Measurements from ENCODE around the gene CNFN. TPM values are rescaled to one million over a fixed set of nuclear protein-coding genes. Genes with fewer than 3 reads are reported as not detected.

Gene CNFN
- polyA plus RNA-seq (2011; rRNA removed) (5.1 and 11.9 TPM in 2 replicates), polyA plus RNA-seq (2017; fragmentation: RNase III; extraction: RNeasy Plus Mini Kit Qiagen cat#74134 plus additional on column Dnase treatment) (33.2 to 44.6 TPM (median 33.6 TPM) in 3 replicates), polyA minus RNA-seq (2011; rRNA and poly(A)+ RNA removed) (1.4 and 5.2 TPM in 2 replicates)
- 39.9 and 41.0 TPM in 2 replicates for polyA plus RNA-seq (2012; cell fraction: cytosol; rRNA removed)
- 23.1 and 33.3 TPM in 2 replicates for polyA plus RNA-seq (2012; cell fraction: nucleus; rRNA removed)

GRCh38 chr19:42389899-42390298 is at the start of gene CNFN:
CNFN (minus strand) TSS chr19:42390297; CDS start chr19:42389037, 1,260 bp downstream.
- DNase-seq (ENCODE audit: low read depth in 1 of 2, low spot score in 1 of 2) (no peak), FAIRE-seq (no peak), ATAC-seq (no peak)
- ChIA-PET POLR2A (no interaction called here), CTCF (interaction anchor here (0.9 to 14.1 kb wide), 4 partner anchors 9 to 155 kb away, joined by 3 to 288 read pairs (median 4); no protein-coding TSS in a partner anchor)
- WGBS (ENCODE audit: missing lambda C conversion rate) = 66% methylated on average over 12 of the region's 12 CpGs
- Histone ChIP-seq H3K4me3 (no peak within 1 kb of the TSS), H3K4me2 (no peak within 1 kb of the TSS), H3K4me1 (peaks cover 9% of the 10 kb centered on the region; the same call in 2 of the 3 replicates), H3K9me3 (no peaks in the 10 kb centered on the region), H3K27ac (no peak within 1 kb of the TSS)
- no peak for TF ChIP-seq BHLHE40 (IDR thresholded peaks at IDR 0.05; ENCODE audit: low read depth, low read length)
- no peak for TF ChIP-seq FOXS1 (CRISPR knock-in tag; IDR thresholded peaks at IDR 0.05)
- TF ChIP-seq ESRRA (IDR thresholded peaks at IDR 0.05; ENCODE audit: borderline replicate concordance, low read length) = no peak
- TF ChIP-seq, protein P1, sequence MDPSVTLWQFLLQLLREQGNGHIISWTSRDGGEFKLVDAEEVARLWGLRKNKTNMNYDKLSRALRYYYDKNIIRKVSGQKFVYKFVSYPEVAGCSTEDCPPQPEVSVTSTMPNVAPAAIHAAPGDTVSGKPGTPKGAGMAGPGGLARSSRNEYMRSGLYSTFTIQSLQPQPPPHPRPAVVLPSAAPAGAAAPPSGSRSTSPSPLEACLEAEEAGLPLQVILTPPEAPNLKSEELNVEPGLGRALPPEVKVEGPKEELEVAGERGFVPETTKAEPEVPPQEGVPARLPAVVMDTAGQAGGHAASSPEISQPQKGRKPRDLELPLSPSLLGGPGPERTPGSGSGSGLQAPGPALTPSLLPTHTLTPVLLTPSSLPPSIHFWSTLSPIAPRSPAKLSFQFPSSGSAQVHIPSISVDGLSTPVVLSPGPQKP (IDR thresholded peaks at IDR 0.05; ENCODE audit: low read depth, low read length) = no peak
- no peak for TF ChIP-seq POLR2A (IDR thresholded peaks at IDR 0.05; ENCODE audit: low read length)
- TF ChIP-seq, protein P2, sequence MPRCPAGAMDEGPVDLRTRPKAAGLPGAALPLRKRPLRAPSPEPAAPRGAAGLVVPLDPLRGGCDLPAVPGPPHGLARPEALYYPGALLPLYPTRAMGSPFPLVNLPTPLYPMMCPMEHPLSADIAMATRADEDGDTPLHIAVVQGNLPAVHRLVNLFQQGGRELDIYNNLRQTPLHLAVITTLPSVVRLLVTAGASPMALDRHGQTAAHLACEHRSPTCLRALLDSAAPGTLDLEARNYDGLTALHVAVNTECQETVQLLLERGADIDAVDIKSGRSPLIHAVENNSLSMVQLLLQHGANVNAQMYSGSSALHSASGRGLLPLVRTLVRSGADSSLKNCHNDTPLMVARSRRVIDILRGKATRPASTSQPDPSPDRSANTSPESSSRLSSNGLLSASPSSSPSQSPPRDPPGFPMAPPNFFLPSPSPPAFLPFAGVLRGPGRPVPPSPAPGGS (IDR thresholded peaks at IDR 0.05) = no peak
- no peak for TF ChIP-seq HOXB5 (CRISPR knock-in tag; IDR thresholded peaks at IDR 0.05)
- no peak for TF ChIP-seq SMC3 (IDR thresholded peaks at IDR 0.05)
- no peak for TF ChIP-seq REST (IDR thresholded peaks at IDR 0.05)
- no peak for TF ChIP-seq HOXA7 (CRISPR knock-in tag; IDR thresholded peaks at IDR 0.05)

- CTCF ChIA-PET = interaction anchor here (0.8 to 7.0 kb wide), 10 partner anchors 11 to 328 kb away, joined by 3 to 126 read pairs (median 8); no protein-coding TSS in a partner anchor
- no peak for DNase-seq (ENCODE audit: low read depth in 1 of 2, low spot score in 1 of 2)
- H3K4me3 ChIP-seq = no peak overlapping the region
- peaks cover 28% of the 10 kb centered on the region for H3K4me1 ChIP-seq
- no peak overlapping the region for H3K4me2 ChIP-seq
- H3K9me3 ChIP-seq = no peaks in the 10 kb centered on the region
- POLR2A ChIA-PET = no interaction called here
- ATAC-seq = no peak
- 60% methylated on average over 3 of the region's 3 CpGs for WGBS (ENCODE audit: missing lambda C conversion rate)
- no peak for TF ChIP-seq MAFK (IDR thresholded peaks at IDR 0.05; ENCODE audit: partially characterized antibody)
- TF ChIP-seq CEBPB (IDR thresholded peaks at IDR 0.05) = peak in 1 of 2 experiments; percentile 46; a peak in 3 of 4 replicates
- no peak for FAIRE-seq
- H3K27ac ChIP-seq = no peak overlapping the region
These were observed 45.9 kb upstream of the CNFN start for GRCh38 chr19:42436006-42436405.

- ChIA-PET CTCF (interaction anchor here (0.6 to 7.0 kb wide), 15 partner anchors 11 to 303 kb away, joined by 3 to 126 read pairs (median 7); partner anchors contain the start of gene POU2F2), POLR2A (no interaction called here)
- H3K4me2 ChIP-seq = no peak overlapping the region
- no peak for FAIRE-seq
- ATAC-seq = no peak
- 90% methylated on average over 6 of the region's 6 CpGs for WGBS (ENCODE audit: missing lambda C conversion rate)
- no peak for TF ChIP-seq RCOR1 (IDR thresholded peaks at IDR 0.05; ENCODE audit: low read depth, low read length)
- TF ChIP-seq HDAC2 (IDR thresholded peaks at IDR 0.05) = no peak
- TF ChIP-seq TFCP2L1 (CRISPR knock-in tag; IDR thresholded peaks at IDR 0.05) = no peak
- TF ChIP-seq MYC (IDR thresholded peaks at IDR 0.05; ENCODE audit: borderline replicate concordance, low read length) = no peak
- TF ChIP-seq, protein P3, sequence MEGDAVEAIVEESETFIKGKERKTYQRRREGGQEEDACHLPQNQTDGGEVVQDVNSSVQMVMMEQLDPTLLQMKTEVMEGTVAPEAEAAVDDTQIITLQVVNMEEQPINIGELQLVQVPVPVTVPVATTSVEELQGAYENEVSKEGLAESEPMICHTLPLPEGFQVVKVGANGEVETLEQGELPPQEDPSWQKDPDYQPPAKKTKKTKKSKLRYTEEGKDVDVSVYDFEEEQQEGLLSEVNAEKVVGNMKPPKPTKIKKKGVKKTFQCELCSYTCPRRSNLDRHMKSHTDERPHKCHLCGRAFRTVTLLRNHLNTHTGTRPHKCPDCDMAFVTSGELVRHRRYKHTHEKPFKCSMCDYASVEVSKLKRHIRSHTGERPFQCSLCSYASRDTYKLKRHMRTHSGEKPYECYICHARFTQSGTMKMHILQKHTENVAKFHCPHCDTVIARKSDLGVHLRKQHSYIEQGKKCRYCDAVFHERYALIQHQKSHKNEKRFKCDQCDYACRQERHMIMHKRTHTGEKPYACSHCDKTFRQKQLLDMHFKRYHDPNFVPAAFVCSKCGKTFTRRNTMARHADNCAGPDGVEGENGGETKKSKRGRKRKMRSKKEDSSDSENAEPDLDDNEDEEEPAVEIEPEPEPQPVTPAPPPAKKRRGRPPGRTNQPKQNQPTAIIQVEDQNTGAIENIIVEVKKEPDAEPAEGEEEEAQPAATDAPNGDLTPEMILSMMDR (IDR thresholded peaks at IDR 0.05) = no peak
- TF ChIP-seq RFX5 (IDR thresholded peaks at IDR 0.05) = no peak
- TF ChIP-seq EHF (CRISPR knock-in tag; IDR thresholded peaks at IDR 0.05) = no peak
- no peak for TF ChIP-seq ZNF302 (CRISPR knock-in tag; IDR thresholded peaks at IDR 0.05)
- no peak for TF ChIP-seq HOXB5 (CRISPR knock-in tag; IDR thresholded peaks at IDR 0.05)
- H3K4me3 ChIP-seq = no peak overlapping the region
- DNase-seq (ENCODE audit: low read depth in 1 of 2, low spot score in 1 of 2) = no peak
- H3K9me3 ChIP-seq = no peaks in the 10 kb centered on the region
- peaks cover 24% of the 10 kb centered on the region for H3K4me1 ChIP-seq
- H3K27ac ChIP-seq = no peak overlapping the region
These were observed 45.2 kb upstream of the CNFN start for GRCh38 chr19:42435316-42435715.
